ENCODE data around the gene ABHD12.
"Not testable (repeated sequence)": the region's sequence is repeated elsewhere in the genome, so short reads cannot be mapped to it uniquely, and the experiment has no call there.

ABHD12 gene

GRCh38 chr20:25277051-25277801 is 113.4 kb downstream of the ABHD12 start:
- ATAC-seq: no peak
- no peak for DNase-seq

- no peak for DNase-seq
- ATAC-seq: no peak
Observed at GRCh38 chr20:25276533-25277050, 114.0 kb downstream of the ABHD12 start.

- DNase-seq (no peak), ATAC-seq (no peak)
Observed at GRCh38 chr20:25275813-25276532, 114.7 kb downstream of the ABHD12 start.

- DNase-seq: no peak
- no peak for ATAC-seq
Observed at GRCh38 chr20:25274891-25275812, 115.5 kb downstream of the ABHD12 start.

DNA sequence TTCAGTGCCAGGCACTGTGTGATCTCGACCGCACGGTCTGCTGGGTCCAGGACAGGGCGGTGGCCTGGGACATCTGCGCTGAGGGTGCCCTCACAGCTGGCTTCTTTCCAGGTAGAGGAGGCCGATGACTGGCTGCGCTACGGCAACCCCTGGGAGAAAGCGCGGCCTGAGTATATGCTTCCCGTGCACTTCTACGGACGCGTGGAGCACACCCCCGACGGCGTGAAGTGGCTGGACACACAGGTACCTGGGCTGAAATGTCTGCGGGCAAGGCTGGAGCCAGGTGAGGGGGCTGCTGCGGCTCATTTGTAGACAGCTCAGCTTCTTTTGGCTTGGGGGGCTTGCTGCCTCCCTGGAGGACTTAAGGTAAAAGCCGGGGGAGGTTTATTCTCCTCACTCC is 116.2 kb downstream of the ABHD12 start:
- ATAC-seq (no peak), DNase-seq (no peak)

GRCh38 chr20:25273541-25274358 is 116.9 kb downstream of the ABHD12 start:
- ATAC-seq (no peak), DNase-seq (no peak)

DNA sequence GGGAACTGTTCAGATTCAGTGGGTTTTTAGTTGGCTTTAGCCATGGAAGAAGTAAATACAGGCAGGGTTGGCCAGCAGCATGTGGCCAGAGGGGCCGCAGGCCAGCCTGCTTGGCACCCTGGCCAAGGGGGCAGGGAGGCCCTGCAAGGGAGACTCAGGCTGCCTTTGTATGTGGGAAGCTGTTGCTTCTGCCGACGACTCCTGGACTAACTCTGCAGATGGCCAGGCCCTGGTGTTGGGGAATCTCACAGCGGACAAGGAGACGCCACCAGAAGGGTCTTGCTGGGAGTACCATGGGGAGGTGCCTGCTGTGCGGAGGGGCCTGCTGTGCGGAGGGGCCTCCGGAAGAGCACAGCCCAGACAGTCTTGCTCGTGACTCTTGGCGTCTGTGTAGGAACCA is 117.6 kb downstream of the ABHD12 start:
- no peak for DNase-seq
- ATAC-seq: no peak

- DNase-seq: no peak
Observed at GRCh38 chr20:25272223-25273000, 118.2 kb downstream of the ABHD12 start.

DNA sequence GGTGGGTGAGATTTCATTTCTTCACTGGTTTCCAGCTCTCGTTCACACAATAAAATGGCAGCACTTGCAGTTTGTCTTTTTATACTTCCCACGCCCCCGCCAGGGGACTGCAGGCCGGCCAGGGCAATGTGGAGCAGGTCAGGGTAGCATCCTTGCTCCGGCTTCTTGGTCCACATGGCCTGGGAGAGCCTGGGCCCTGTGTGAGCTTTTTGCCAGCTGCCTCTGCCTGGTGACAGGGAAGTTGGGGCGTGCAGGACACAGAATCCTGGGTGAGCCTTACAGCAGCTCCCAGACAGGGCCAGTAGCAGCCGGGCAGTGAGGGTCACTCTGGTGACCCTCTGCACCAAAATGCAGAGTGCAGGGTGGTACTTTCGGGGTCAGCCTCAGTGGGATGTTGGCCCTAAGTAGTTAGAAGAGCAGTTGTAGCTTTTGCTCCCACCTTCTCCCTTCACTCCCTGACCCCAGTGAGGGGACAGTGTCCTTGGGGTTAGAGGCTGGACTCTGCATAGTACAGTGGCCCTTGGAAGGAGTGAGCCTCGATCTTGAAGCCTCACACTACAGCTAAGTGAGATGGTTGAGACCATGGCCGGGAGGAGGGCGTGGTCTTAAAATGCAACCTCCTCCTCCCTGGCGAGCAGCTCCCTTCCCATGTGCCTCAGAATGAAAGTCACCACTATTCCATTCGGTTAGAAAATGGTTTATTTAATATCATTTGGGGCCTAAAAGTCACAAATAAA is 119.0 kb downstream of the ABHD12 start:
- ATAC-seq: no peak
- DNase-seq: no peak

More at GRCh38 chr20:25272223-25273000, 118.2 kb downstream of the ABHD12 start:
- no peak for ATAC-seq

DNA sequence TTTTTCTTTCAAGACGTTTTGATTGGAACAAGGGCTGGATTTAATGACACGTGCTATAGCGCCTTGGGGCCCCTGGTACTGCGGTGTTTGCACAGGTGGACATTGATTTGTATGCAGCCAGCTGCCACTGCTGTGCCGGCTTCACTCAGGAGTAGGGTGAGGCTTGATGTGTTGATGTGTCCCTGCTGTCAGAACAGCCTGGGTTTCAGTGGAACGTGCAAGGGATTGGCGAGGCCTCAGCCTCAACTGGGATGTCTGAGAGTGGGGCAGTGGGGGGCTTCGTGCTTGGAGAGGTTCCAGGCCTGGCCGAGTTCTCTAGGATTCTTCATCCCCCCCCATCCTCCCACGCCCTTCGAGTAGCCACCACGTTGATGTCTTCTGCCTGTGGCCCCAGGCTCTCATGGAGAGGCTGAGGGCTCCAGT is 119.8 kb downstream of the ABHD12 start:
- ATAC-seq (no peak), DNase-seq (no peak)

DNA sequence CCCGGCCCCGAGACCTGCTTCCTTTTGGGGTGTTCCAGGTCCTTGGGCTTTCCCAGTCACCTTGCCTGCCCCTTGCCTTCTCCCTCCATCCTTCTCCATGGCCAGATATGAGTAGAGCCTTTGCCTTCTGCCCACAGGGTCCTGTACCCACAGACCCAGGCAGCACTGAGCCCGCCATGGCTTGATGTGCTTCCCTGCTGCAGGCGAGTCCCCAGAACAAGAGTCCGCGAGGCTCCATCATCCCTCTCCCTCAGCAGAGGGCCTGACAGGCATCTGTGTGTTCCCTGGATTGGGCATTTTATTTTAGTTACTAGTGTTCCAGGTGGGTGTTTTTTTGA is 120.8 kb downstream of the ABHD12 start:
- ATAC-seq (no peak), DNase-seq (no peak)

GRCh38 chr20:25269057-25269832 is 121.4 kb downstream of the ABHD12 start:
- no peak for ATAC-seq

GRCh38 chr20:25260770-25261437 is 129.7 kb downstream of the ABHD12 start:
- not testable (repeated sequence) for ATAC-seq, DNase-seq

More at GRCh38 chr20:25269057-25269832, 121.4 kb downstream of the ABHD12 start:
- DNase-seq: no peak

DNA sequence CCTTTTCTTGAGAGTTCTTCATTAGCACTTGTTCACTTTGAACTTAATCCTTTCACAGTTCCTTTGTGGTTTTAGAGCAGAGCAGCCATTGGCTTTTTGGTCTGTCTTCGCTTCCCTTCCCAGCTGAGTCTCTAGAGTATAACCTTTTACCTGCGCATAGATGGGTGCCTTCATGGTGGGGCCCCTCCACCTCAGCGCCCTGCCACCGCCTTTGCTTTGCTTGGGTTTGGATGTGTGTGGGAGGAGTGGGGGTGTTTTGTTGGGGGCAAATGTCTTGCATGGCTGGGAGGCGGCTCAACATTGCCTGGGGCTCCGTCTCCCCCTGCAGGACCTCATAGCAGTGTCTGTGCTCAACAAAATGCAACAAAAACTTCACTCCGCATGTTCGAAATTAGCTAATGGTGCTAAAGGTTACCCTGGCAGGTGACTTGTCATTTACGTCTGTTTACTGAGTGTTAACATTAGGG is 130.8 kb downstream of the ABHD12 start:
- ATAC-seq (peak; percentile 83), DNase-seq (peak; percentile 44)

- DNase-seq: no peak
- peak; percentile 33 for ATAC-seq
Observed at GRCh38 chr20:25259358-25259757, 131.3 kb downstream of the ABHD12 start.

- ATAC-seq (no peak), DNase-seq (no peak)
Observed at GRCh38 chr20:25258828-25259227, 131.8 kb downstream of the ABHD12 start.

DNA sequence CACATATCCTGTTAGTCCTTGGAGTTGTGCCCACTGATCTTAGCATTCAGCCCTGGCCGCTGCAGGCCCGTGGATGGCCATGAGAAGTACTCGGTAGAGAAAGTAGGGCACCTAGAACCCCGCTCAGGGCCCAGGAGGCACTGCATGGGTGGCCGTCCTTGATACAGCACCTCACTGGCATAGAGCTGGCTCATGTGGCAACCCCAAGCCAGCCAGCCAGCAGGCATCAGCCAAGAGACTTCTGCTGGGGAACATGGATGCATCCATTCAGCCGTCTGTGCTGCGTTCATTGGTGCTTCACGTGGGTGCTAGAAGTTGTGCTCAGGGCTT is 132.2 kb downstream of the ABHD12 start:
- ATAC-seq (no peak), DNase-seq (no peak)

GRCh38 chr20:25257756-25258475 is 132.7 kb downstream of the ABHD12 start:
- ATAC-seq (no peak), DNase-seq (no peak)

Data from stimulated activated naive CD8-positive, alpha-beta T cell treated with anti-CD3 and anti-CD28 coated beads, Interleukin-15, Interleukin-2, amounts not matched to agents 100 U/mL and 50 U/mL, for 24 hours (primary cell).